Keratinocyte (primary cell): ENCODE results near the gene OR56A3. TPM values are rescaled to one million over a fixed set of nuclear protein-coding genes. Genes with fewer than 3 reads are reported as not detected.

Source experiments
- DNase-seq: peaks from one replicate; pipeline ENCODE4 v3.0.0-alpha.2; 2011; ENCODE audit warnings: low read depth, missing footprints, low spot score
- FAIRE-seq: peaks from 2 replicates; lab custom pipeline; 2011; peaks lifted over from hg19 to GRCh38; lab: Jason Lieb, UNC
- H2AFZ ChIP-seq: 2 replicates; pipeline ENCODE4 v1.6.0; 2012; ENCODE audit warnings: low read length, control low read depth, inconsistent platforms; ENCODE audit not compliant: control insufficient read depth
- H3K27ac ChIP-seq: 2 replicates; pipeline ENCODE4 v1.5.1; 2011; ENCODE audit warnings: low read length; ENCODE audit not compliant: control insufficient read depth, insufficient read depth
- H3K27me3 ChIP-seq: 3 replicates; pipeline ENCODE4 v1.6.0; 2011; ENCODE audit warnings: low read length; ENCODE audit not compliant: control insufficient read depth, insufficient read depth; ENCODE audit errors: extremely low read depth
- H3K36me3 ChIP-seq, 2 experiments: 2 replicates in 1 of 2; 3 replicates in 1 of 2; pipeline ENCODE4 v1.5.1; 2011; ENCODE audit warnings: low read length in 2 of 2, mild to moderate bottlenecking in 1 of 2; ENCODE audit not compliant: control insufficient read depth in 2 of 2, insufficient read depth in 2 of 2; ENCODE audit errors: extremely low read depth in 1 of 2
- H3K4me1 ChIP-seq: 3 replicates; pipeline ENCODE4 v1.5.1; 2011; ENCODE audit warnings: low read length; ENCODE audit not compliant: control insufficient read depth, insufficient read depth; ENCODE audit errors: extremely low read depth
- H3K4me2 ChIP-seq: 3 replicates; pipeline ENCODE4 v1.6.0; 2011; ENCODE audit warnings: low read depth, low read length; ENCODE audit not compliant: control insufficient read depth, insufficient read depth; ENCODE audit errors: extremely low read depth
- H3K4me3 ChIP-seq, 3 experiments: fragments of 200-600 bp in 1 of 3; sonication (generic) in 1 of 3; 2 replicates in 2 of 3; 3 replicates in 1 of 3; pipeline ENCODE4 v1.5.1; 2011 to 2016; ENCODE audit warnings: low read length in 3 of 3, mild to moderate bottlenecking in 3 of 3, control low read depth in 2 of 3, inconsistent platforms in 1 of 3, low read depth in 1 of 3, mixed read lengths in 1 of 3, mixed run types in 1 of 3, moderate library complexity in 1 of 3; ENCODE audit not compliant: control insufficient read depth in 2 of 3, insufficient read depth in 2 of 3; ENCODE audit errors: extremely low read depth in 1 of 3
- H3K79me2 ChIP-seq: 2 replicates; pipeline ENCODE4 v1.6.0; 2012; ENCODE audit warnings: low read length; ENCODE audit not compliant: control insufficient read depth, insufficient read depth
- H3K9ac ChIP-seq: 3 replicates; pipeline ENCODE4 v1.6.0; 2011; ENCODE audit warnings: low read length; ENCODE audit not compliant: control insufficient read depth, insufficient read depth; ENCODE audit errors: extremely low read depth
- H3K9me1 ChIP-seq: 3 replicates; pipeline ENCODE4 v1.6.0; 2011; ENCODE audit warnings: low read length; ENCODE audit not compliant: control insufficient read depth, insufficient read depth; ENCODE audit errors: extremely low read depth
- H3K9me3 ChIP-seq: 2 replicates; pipeline ENCODE4 v1.5.1; 2012; ENCODE audit warnings: low read depth, low read length; ENCODE audit not compliant: control insufficient read depth
- H4K20me1 ChIP-seq: 3 replicates; pipeline ENCODE4 v1.6.0; 2011; ENCODE audit warnings: low read length; ENCODE audit not compliant: control insufficient read depth, insufficient read depth; ENCODE audit errors: extremely low read depth
- EZH2 ChIP-seq: IDR thresholded peaks from one replicate; pipeline ENCODE4 v1.6.1; 2012; ENCODE audit warnings: inconsistent platforms, mild to moderate bottlenecking, low read length, moderate library complexity
- dilution Hi-C: fragments of 300-500 bp; cut with MboI; formaldehyde crosslinking; loops from one replicate; pipeline ENCODE4 v1.7.0; 2020; ENCODE audit warnings: low sequenced_read_pairs; ENCODE audit not compliant: extremely low pct_ligation_motif_present
- polyA plus RNA-seq, 5 experiments: library from polyadenylated mRNA; depleted of rRNA in 3 of 5; stranded (reverse) in 3 of 5; stranded (forward) in 1 of 5; unstranded in 1 of 5; fragments of >200 nt; gene quantifications; 1 replicate in 1 of 5; 2 replicates in 3 of 5; 3 replicates in 1 of 5; pipeline versions ENCODE4 v1.2.1 to v1.2.3, GENCODE V29; 2011 to 2012; ENCODE audit warnings: missing spikeins in 2 of 5, low read depth in 1 of 5, low replicate concordance in 1 of 5
- TF ChIP-seq, protein P1 (sequence below), 3 experiments: IDR thresholded peaks in 1 of 3; conservative IDR thresholded peaks in 1 of 3; optimal IDR thresholded peaks in 1 of 3; 2 replicates in 2 of 3; 3 replicates in 1 of 3; pipeline versions ENCODE3 to v1.5.1; 2011; ENCODE audit warnings: low read length in 3 of 3, mild to moderate bottlenecking in 3 of 3, moderate library complexity in 2 of 3, control low read depth in 1 of 3, inconsistent platforms in 1 of 3; ENCODE audit not compliant: insufficient read depth in 2 of 3; ENCODE audit errors: extremely low read depth in 1 of 3

OR56A3 gene
- polyA plus RNA-seq, 1 donor (not counting 4 experiments of a cell fraction or from before 2014, with no cell fraction given) = not detected

DNA sequence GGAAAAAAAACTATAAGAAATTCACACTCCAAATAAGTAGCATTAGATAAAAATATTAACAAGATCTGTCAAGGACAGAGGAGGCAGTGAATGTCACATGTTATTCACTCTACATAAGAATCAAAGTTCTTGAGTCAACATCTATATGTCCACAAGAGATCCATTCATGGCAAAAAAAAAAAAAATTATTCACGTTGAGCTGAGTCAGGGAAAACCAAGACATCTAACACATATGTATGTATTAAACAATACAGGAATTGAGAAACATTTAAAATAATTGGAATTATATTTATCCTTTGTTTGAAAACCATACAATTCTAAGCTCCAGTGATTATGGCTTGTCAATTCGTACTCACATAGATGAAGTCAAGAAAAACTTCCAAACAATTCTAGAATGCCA, 24.9 kb downstream of the OR56A3 start:
- Histone ChIP-seq H3K9ac (no peak overlapping the region), H4K20me1 (no peaks in the 10 kb centered on the region), H3K27me3 (no peaks in the 10 kb centered on the region), H3K4me1 (no peaks in the 10 kb centered on the region), H3K27ac (no peak overlapping the region), H3K4me3 (no peak overlapping the region), H3K9me3 (no peaks in the 10 kb centered on the region), H3K36me3 (no peaks in the 10 kb centered on the region), H3K9me1 (no peaks in the 10 kb centered on the region), H2AFZ (no peak overlapping the region), H3K4me2 (no peak overlapping the region), H3K79me2 (no peaks in the 10 kb centered on the region)
- DNase-seq (no peak), FAIRE-seq (no peak)
- TF ChIP-seq, protein P1, sequence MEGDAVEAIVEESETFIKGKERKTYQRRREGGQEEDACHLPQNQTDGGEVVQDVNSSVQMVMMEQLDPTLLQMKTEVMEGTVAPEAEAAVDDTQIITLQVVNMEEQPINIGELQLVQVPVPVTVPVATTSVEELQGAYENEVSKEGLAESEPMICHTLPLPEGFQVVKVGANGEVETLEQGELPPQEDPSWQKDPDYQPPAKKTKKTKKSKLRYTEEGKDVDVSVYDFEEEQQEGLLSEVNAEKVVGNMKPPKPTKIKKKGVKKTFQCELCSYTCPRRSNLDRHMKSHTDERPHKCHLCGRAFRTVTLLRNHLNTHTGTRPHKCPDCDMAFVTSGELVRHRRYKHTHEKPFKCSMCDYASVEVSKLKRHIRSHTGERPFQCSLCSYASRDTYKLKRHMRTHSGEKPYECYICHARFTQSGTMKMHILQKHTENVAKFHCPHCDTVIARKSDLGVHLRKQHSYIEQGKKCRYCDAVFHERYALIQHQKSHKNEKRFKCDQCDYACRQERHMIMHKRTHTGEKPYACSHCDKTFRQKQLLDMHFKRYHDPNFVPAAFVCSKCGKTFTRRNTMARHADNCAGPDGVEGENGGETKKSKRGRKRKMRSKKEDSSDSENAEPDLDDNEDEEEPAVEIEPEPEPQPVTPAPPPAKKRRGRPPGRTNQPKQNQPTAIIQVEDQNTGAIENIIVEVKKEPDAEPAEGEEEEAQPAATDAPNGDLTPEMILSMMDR (optimal IDR thresholded peaks at IDR 0.05 in 1 of 3, IDR thresholded peaks at IDR 0.05 in 1 of 3, conservative IDR thresholded peaks at IDR 0.05 in 1 of 3; ENCODE audit: extremely low read depth in 1 of 3, insufficient read depth in 2 of 3, low read length in 3 of 3) = no peak
- TF ChIP-seq EZH2 = no peak
- dilution Hi-C loops = no loop called here

DNA sequence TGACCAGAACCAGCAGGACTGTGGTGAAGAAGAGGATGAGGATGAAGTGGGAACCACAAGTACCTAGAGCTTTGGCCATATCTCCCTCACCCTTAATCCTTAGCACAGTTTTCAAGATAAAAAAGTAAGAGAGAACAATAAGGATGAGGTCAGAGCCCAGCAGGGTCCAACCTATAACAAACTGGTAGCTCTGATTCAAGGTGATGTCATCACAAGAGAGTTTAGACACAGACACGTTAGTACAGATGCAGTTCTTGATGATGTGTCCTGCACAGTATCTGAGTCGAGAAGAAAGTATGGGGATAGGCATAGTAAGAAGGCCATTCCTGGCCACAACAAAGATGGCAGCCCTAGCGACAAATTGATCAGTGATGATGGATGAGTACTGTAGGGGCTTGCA, 25.7 kb downstream of the OR56A3 start:
- no peak overlapping the region for H3K4me3 ChIP-seq
- no peaks in the 10 kb centered on the region for H3K4me1 ChIP-seq
- no peak overlapping the region for H3K27ac ChIP-seq
- no peaks in the 10 kb centered on the region for H4K20me1 ChIP-seq
- dilution Hi-C loops = no loop called here
- H3K4me2 ChIP-seq = no peak overlapping the region
- DNase-seq = no peak
- H3K9ac ChIP-seq = no peak overlapping the region
- no peak for FAIRE-seq
- no peak for TF ChIP-seq EZH2
- TF ChIP-seq, protein P1 (optimal IDR thresholded peaks at IDR 0.05 in 1 of 3, IDR thresholded peaks at IDR 0.05 in 1 of 3, conservative IDR thresholded peaks at IDR 0.05 in 1 of 3; ENCODE audit: extremely low read depth in 1 of 3, insufficient read depth in 2 of 3, low read length in 3 of 3) = no peak
- no peaks in the 10 kb centered on the region for H3K9me1 ChIP-seq
- H3K79me2 ChIP-seq = no peaks in the 10 kb centered on the region
- H3K9me3 ChIP-seq = no peaks in the 10 kb centered on the region
- no peaks in the 10 kb centered on the region for H3K27me3 ChIP-seq
- H2AFZ ChIP-seq = no peak overlapping the region
- no peaks in the 10 kb centered on the region for H3K36me3 ChIP-seq
